Naive thymus-derived CD4-positive, alpha-beta T cell (primary cell): ENCODE measurements around the gene ZNF90. TPM values are rescaled to one million over a fixed set of nuclear protein-coding genes. Genes with fewer than 3 reads are reported as not detected.
"Not testable (repeated sequence)": the region's sequence is repeated elsewhere in the genome, so short reads cannot be mapped to it uniquely, and the experiment has no call there.

ENCODE experiments used
- ATAC-seq: fragments of 150-1000 bp; cut with Tn5 transposase; 2 replicates; pipeline ENCODE4 v1.10.0; 2021; ENCODE audit warnings: mild to moderate bottlenecking, moderate library complexity
- CTCF ChIA-PET: fragments of 350-600 bp; sonication (Branson Sonifier 250); formaldehyde crosslinking; loops from one replicate; lab custom pipeline; 2021; ENCODE audit warnings: antibody characterized with exemption; lab: Charles Lee
- POLR2A ChIA-PET: fragments of 350-600 bp; sonication (Branson Sonifier 250); formaldehyde crosslinking; loops from one replicate; lab custom pipeline; 2021; ENCODE audit warnings: antibody characterized with exemption, inconsistent platforms; lab: Charles Lee
- DNase-seq, 9 donors: peaks; one replicate each; pipeline versions ENCODE4 v3.0.0 to v3.0.0-alpha.2; 2020 to 2022; ENCODE audit warnings: mixed read lengths in 1 of 9
- H3K27ac ChIP-seq: one replicate; pipeline ENCODE4 v1.7.0; 2013; ENCODE audit warnings: mild to moderate bottlenecking, low read depth, low read length, moderate library complexity
- H3K27me3 ChIP-seq, 2 donors: one replicate each; pipeline ENCODE4 v1.7.0; 2013; ENCODE audit warnings: low read length in 2 of 2, mild to moderate bottlenecking in 2 of 2, moderate library complexity in 2 of 2; ENCODE audit not compliant: control insufficient read depth in 2 of 2, insufficient read depth in 2 of 2
- H3K36me3 ChIP-seq, 3 experiments: 1 replicate in 2 of 3; 2 replicates in 1 of 3; pipeline ENCODE4 v1.7.0; 2013; ENCODE audit warnings: low read length in 3 of 3, mild to moderate bottlenecking in 3 of 3, moderate library complexity in 1 of 3; ENCODE audit not compliant: insufficient read depth in 3 of 3, control insufficient read depth in 2 of 3
- H3K4me1 ChIP-seq, 2 donors: one replicate each; pipeline ENCODE4 v1.7.0; 2013; ENCODE audit warnings: low read length in 2 of 2, mild to moderate bottlenecking in 2 of 2, moderate library complexity in 1 of 2; ENCODE audit not compliant: control insufficient read depth in 2 of 2, insufficient read depth in 2 of 2
- H3K4me3 ChIP-seq: 2 replicates; pipeline ENCODE4 v1.7.0; 2013; ENCODE audit warnings: mild to moderate bottlenecking, low read length
- H3K9me3 ChIP-seq, 3 experiments: 1 replicate in 2 of 3; 2 replicates in 1 of 3; pipeline ENCODE4 v1.7.0; 2013; ENCODE audit warnings: low read length in 3 of 3; ENCODE audit not compliant: control insufficient read depth in 2 of 3
- H3K27ac Mint-ChIP-seq, 9 donors: one replicate each; pipeline ENCODE4 v1.8.0; 2020 to 2022; ENCODE audit warnings: mixed read lengths in 9 of 9, mild to moderate bottlenecking in 8 of 9, moderate library complexity in 5 of 9, inconsistent platforms in 2 of 9
- H3K27me3 Mint-ChIP-seq, 5 donors: one replicate each; pipeline ENCODE4 v1.8.0; 2021 to 2022; ENCODE audit warnings: mixed read lengths in 5 of 5, mild to moderate bottlenecking in 1 of 5
- H3K36me3 Mint-ChIP-seq, 5 donors: one replicate each; pipeline ENCODE4 v1.8.0; 2020 to 2022; ENCODE audit warnings: mixed read lengths in 5 of 5, mild to moderate bottlenecking in 3 of 5, inconsistent platforms in 1 of 5
- H3K4me1 Mint-ChIP-seq, 7 donors: one replicate each; pipeline ENCODE4 v1.8.0; 2020 to 2022; ENCODE audit warnings: mixed read lengths in 7 of 7, mild to moderate bottlenecking in 3 of 7, inconsistent platforms in 1 of 7
- H3K4me3 Mint-ChIP-seq, 10 donors: one replicate each; pipeline ENCODE4 v1.8.0; 2020 to 2022; ENCODE audit warnings: mild to moderate bottlenecking in 10 of 10, mixed read lengths in 10 of 10, moderate library complexity in 6 of 10, inconsistent platforms in 2 of 10
- H3K9me3 Mint-ChIP-seq, 11 donors: one replicate each; pipeline ENCODE4 v1.8.0; 2020 to 2022; ENCODE audit warnings: mixed read lengths in 11 of 11, mild to moderate bottlenecking in 4 of 11, inconsistent platforms in 1 of 11, moderate library complexity in 1 of 11
- intact Hi-C, 2 donors: fragments of 100-400 bp; cut with micrococcal nuclease; formaldehyde crosslinking; loops; one replicate each; pipeline ENCODE4 v1.15.1; 2023
- polyA plus RNA-seq, 2 donors: library from polyadenylated mRNA; unstranded; fragments of 300-500 nt; fragmentation: Illumina TruSeq; gene quantifications; one replicate each; pipeline ENCODE4 v1.2.3, GENCODE V29; 2021
- total RNA-seq, 6 experiments: library from RNA in 5 of 6; stranded (reverse) in 5 of 6; gene quantifications; 1 replicate in 5 of 6; 2 replicates in 1 of 6; pipeline ENCODE4 v1.2.3 and lab custom pipeline; 2021 to 2026

Gene ZNF90
- total and polyA plus RNA-seq, 7 experiments from 2014 or later: 1.8 to 7.7 (median 4.0) TPM

DNA sequence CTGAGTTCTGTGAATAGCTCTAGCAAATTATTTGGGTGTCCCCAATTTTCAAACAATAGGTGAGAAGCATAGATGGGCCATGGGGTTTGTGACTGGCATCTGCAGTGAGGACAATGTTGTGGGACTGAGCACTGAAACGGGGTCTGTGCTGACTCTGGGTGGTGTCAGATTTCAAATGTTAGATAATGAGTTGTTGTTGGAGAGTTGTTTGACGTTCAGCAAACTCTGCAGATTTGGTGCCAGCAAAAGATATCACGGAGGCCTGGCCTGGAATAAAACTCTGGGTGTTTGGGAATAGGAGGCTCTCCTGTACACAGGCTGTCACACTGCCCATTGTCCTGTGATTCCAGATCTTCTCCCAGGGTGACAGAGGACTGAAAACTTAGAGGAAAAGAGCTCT, 2.9 kb downstream of the ZNF90 start:
- intact Hi-C loops: no loop called here

GRCh38 chr19:20082232-20082833, 4.5 kb downstream of the ZNF90 start:
- H3K27ac ChIP-seq, intact Hi-C loops, CTCF ChIA-PET, H3K27me3 Mint-ChIP-seq, H3K9me3 ChIP-seq, H3K4me1 ChIP-seq, DNase-seq, H3K36me3 ChIP-seq, H3K27me3 ChIP-seq, ATAC-seq, H3K27ac Mint-ChIP-seq, H3K4me3 ChIP-seq, POLR2A ChIA-PET: not testable (repeated sequence)
- H3K36me3 Mint-ChIP-seq: peaks cover 7 to 47% (median 28%) of the 10 kb centered on the region in 5 donors
- peak overlapping the region in 1 of 10 donors; percentile 21 for H3K4me3 Mint-ChIP-seq
- peaks cover 0 to 27% (median 14%) of the 10 kb centered on the region in 7 donors for H3K4me1 Mint-ChIP-seq
- H3K9me3 Mint-ChIP-seq: peaks cover 0 to 57% (median 7%) of the 10 kb centered on the region in 11 donors

More for the DNA sequence above, 2.9 kb downstream of the ZNF90 start:
- H3K4me1 Mint-ChIP-seq: peaks cover 0 to 27% (median 14%) of the 10 kb centered on the region in 7 donors
- Histone ChIP-seq H3K4me1 (peaks cover 4 to 8% of the 10 kb centered on the region in 2 donors), H3K27ac (no peak overlapping the region), H3K36me3 (no peaks in the 10 kb centered on the region), H3K4me3 (no peak overlapping the region), H3K27me3 (no peaks in the 10 kb centered on the region), H3K9me3 (no peaks in the 10 kb centered on the region)
- POLR2A ChIA-PET: no interaction called here
- DNase-seq (no peak), ATAC-seq (no peak)
- peaks cover 7 to 41% (median 28%) of the 10 kb centered on the region in 5 donors for H3K36me3 Mint-ChIP-seq
- H3K4me3 Mint-ChIP-seq: peak overlapping the region in 4 of 10 donors; percentile 3 to 56 (median 14)
- H3K27ac Mint-ChIP-seq: no peak overlapping the region
- peaks cover 0 to 56% (median 7%) of the 10 kb centered on the region in 11 donors for H3K9me3 Mint-ChIP-seq
- CTCF ChIA-PET: no interaction called here
- H3K27me3 Mint-ChIP-seq: no peaks in the 10 kb centered on the region

GRCh38 chr19:20082876-20083275, 5.1 kb downstream of the ZNF90 start:
- H3K27me3 ChIP-seq, intact Hi-C loops, H3K27me3 Mint-ChIP-seq, H3K9me3 ChIP-seq, H3K36me3 ChIP-seq, ATAC-seq, H3K4me3 ChIP-seq, H3K27ac ChIP-seq, H3K27ac Mint-ChIP-seq, CTCF ChIA-PET, DNase-seq, POLR2A ChIA-PET, H3K4me1 ChIP-seq: not testable (repeated sequence)
- peaks cover 0 to 59% (median 10%) of the 10 kb centered on the region in 11 donors for H3K9me3 Mint-ChIP-seq
- peaks cover 0 to 23% (median 10%) of the 10 kb centered on the region in 7 donors for H3K4me1 Mint-ChIP-seq
- peaks cover 7 to 50% (median 32%) of the 10 kb centered on the region in 5 donors for H3K36me3 Mint-ChIP-seq
- peak overlapping the region in 1 of 10 donors; percentile 31 for H3K4me3 Mint-ChIP-seq

DNA sequence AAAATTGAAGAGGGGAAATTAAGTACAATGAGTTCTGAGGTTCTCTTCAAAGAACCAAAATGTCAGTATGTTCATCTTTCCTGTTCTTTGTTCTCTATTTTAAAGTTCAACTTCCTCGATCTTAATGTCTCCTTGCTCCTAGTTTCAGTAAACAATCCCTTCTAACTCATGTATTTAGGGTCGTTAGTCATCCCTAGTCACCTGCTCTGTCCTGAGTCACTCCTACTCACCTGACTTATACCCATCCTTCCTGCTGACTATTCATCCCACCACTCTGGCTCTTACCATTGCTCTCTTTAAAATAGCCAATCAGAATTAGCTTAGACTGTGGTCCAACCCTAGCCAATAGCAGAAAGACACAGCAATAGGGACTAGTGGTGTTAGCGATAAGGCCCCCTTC, 24.3 kb downstream of the ZNF90 start:
- Mint-ChIP-seq H3K4me3 (no peak overlapping the region), H3K9me3 (peaks cover 13 to 88% (median 42%) of the 10 kb centered on the region in 11 donors), H3K27me3 (no peaks in the 10 kb centered on the region), H3K4me1 (no peaks in the 10 kb centered on the region), H3K27ac (no peak overlapping the region), H3K36me3 (peaks cover 30 to 80% (median 57%) of the 10 kb centered on the region in 5 donors)
- ChIA-PET POLR2A (no interaction called here), CTCF (no interaction called here)
- Histone ChIP-seq H3K9me3 (peaks cover 0 to 53% (median 13%) of the 10 kb centered on the region in 3 experiments), H3K27ac (no peak overlapping the region), H3K27me3 (no peaks in the 10 kb centered on the region), H3K4me1 (no peaks in the 10 kb centered on the region), H3K4me3 (no peak overlapping the region), H3K36me3 (peaks cover 0 to 4% (median 0%) of the 10 kb centered on the region in 3 experiments)
- no peak for DNase-seq
- no peak for ATAC-seq
- intact Hi-C loops: no loop called here

DNA sequence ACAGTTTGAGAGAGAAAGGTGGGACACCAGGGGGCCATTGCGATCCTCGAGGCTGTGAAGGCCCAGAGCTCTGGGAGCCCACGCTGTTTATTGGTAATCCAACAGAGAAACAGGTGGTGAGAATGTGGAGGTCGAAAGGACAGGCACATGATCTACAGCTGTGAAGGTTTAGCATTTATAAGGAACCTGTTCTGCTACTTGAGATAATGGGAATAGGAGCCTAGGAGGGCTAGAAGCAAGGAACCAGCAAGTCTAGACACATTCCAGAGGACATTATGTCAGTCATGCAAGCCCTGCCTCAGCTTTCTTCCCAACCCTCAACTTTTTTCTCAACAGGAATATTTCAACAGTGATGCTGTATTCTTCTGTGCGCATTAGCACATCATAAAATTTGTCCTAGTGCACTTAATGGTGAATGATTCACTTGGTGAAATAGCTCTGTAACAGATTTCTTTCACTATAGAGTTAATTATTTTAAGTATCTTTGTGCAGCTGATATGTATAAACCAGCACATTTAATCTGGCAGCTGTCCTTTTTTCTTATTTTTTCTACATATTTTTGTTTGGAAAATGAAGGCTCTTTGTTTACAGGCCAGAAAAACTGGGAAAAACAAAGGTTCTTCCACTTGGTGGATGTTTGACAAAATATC, 25.4 kb downstream of the ZNF90 start:
- intact Hi-C loops: no loop called here
- Mint-ChIP-seq H3K4me3 (no peak overlapping the region), H3K9me3 (peaks cover 10 to 80% (median 36%) of the 10 kb centered on the region in 11 donors), H3K36me3 (peaks cover 19 to 74% (median 50%) of the 10 kb centered on the region in 5 donors), H3K27me3 (no peaks in the 10 kb centered on the region), H3K27ac (no peak overlapping the region), H3K4me1 (no peaks in the 10 kb centered on the region)
- H3K9me3 ChIP-seq: peaks cover 0 to 48% (median 13%) of the 10 kb centered on the region in 3 experiments
- POLR2A ChIA-PET: no interaction called here
- CTCF ChIA-PET: interaction anchor here (0.7 kb wide), 1 partner anchor 15 kb away, joined by 3 read pairs; no protein-coding TSS in a partner anchor
- no peak for ATAC-seq
- DNase-seq: no peak
- no peaks in the 10 kb centered on the region for H3K27me3 ChIP-seq
- H3K4me3 ChIP-seq: no peak overlapping the region
- H3K27ac ChIP-seq: no peak overlapping the region
- peaks cover 0 to 9% (median 0%) of the 10 kb centered on the region in 3 experiments for H3K36me3 ChIP-seq
- H3K4me1 ChIP-seq: no peaks in the 10 kb centered on the region

DNA sequence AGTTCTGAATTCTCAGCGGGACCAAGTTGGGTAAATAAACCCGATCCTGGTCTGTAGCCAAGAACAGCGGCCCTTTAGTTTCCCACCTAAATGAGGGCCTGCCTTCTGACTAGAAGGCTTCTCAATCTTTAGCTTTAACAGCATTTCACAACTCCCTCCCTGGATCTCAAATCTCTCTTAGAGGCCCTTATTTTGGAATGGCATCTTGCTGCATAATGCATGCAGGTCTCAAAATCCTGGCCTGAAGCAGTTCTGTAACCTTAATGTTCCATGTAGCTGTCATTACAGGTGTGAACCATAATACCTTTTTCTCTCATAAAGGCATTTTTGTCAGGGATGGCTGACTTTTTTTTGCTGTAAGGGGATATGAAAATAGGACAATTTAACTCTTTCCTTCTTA, 29.5 kb downstream of the ZNF90 start:
- H3K36me3 Mint-ChIP-seq: peaks cover 13 to 54% (median 32%) of the 10 kb centered on the region in 5 donors
- H3K9me3 Mint-ChIP-seq: peaks cover 3 to 66% (median 40%) of the 10 kb centered on the region in 11 donors
- H3K4me3 Mint-ChIP-seq: no peak overlapping the region
- ATAC-seq: no peak
- no peaks in the 10 kb centered on the region for H3K4me1 Mint-ChIP-seq
- no peak overlapping the region for H3K4me3 ChIP-seq
- no peak overlapping the region for H3K27ac Mint-ChIP-seq
- no peak for DNase-seq
- H3K36me3 ChIP-seq: peaks cover 0 to 12% (median 0%) of the 10 kb centered on the region in 3 experiments
- ChIA-PET POLR2A (no interaction called here), CTCF (no interaction called here)
- intact Hi-C loops: no loop called here
- H3K27me3 ChIP-seq: no peaks in the 10 kb centered on the region
- peaks cover 0 to 17% (median 6%) of the 10 kb centered on the region in 3 experiments for H3K9me3 ChIP-seq
- H3K27ac ChIP-seq: no peak overlapping the region
- no peaks in the 10 kb centered on the region for H3K4me1 ChIP-seq
- no peaks in the 10 kb centered on the region for H3K27me3 Mint-ChIP-seq
